GM18519 (cell line): ENCODE results near the gene FAM149B1.
"Not testable (repeated sequence)": the region's sequence is repeated elsewhere in the genome, so short reads cannot be mapped to it uniquely, and the experiment has no call there.

Source experiments
- ATAC-seq: cut with Tn5 transposase; IDR thresholded peaks from one replicate; pipeline ENCODE4 v1.9.1; 2021; ENCODE audit warnings: mild to moderate bottlenecking, moderate library complexity; ENCODE audit not compliant: unreplicated experiment, low FRiP score

Gene FAM149B1

DNA sequence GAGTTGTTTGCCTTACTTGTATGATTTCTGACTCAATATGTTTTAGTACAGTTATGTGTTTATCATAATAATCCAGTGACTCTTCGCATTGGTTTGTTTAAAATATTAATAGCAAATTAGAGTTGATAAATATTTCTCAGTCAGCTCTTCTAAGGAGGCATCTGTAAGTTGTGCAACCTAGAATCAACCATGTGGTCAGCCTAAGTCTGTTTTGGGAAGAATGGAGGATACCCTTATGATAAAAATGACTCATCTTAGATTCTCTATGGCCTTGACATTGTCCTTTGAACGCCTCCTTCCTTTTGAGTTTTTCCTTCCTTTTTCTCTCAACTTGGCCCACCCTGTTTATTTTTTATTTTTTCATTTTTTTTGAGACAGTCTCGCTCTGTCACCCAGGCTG is 60.3 kb downstream of the FAM149B1 start:
- ATAC-seq: no peak

DNA sequence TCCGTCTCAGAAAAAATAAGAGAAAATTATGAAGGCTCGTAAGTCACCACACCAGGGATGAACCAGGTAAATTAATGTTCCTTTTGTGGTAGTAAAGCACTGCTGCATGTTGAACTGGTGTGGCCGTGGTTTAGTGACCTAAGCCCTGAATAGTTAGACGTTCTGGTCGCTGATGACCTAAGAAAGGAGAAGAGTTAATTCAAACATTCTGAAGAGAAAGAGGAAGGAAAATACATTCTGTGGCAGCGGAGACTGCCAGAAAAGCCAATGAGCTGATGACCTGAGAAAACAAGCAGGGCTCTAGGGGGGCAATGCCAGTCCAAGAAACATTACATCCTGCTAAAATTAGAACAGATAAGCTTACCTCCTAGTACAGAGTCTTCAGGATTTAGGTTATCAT is 61.6 kb downstream of the FAM149B1 start:
- ATAC-seq: no peak

DNA sequence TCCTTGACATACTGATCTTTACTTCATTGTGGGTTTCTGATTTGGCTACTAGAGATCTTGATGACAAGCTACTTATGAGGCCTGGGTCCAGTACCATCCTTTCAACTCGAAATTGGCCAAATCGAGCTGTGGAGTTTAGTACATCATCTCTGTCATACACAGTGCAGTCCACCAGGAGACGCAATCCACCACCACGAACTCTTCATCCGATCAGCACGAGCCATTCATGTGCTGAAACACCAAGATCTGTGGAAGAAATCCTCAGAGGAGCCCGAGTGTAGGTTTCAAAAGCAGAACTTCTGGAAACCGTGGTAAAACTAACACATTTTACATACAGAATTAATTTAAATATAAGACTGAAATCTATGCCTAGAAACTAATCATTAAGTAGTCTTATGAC is 65.0 kb downstream of the FAM149B1 start:
- no peak for ATAC-seq

DNA sequence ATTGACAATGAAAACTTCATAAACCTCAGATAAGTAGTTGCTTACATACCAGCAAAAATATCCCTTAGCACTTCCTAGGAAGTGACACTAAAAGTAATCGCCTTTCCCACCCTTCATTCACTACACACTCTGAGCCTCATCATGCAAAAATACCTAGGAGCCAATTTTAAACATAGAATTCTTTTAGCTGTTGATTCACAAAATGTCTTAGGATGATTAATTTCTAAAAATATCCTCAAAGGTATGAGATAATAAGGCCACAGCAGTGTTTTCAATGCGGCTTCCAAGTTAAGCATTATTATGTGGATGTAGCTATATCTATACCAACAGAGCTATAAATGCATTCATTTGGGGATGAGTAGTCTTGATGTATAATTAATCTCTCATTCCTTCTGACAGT is 66.0 kb downstream of the FAM149B1 start:
- no peak for ATAC-seq

DNA sequence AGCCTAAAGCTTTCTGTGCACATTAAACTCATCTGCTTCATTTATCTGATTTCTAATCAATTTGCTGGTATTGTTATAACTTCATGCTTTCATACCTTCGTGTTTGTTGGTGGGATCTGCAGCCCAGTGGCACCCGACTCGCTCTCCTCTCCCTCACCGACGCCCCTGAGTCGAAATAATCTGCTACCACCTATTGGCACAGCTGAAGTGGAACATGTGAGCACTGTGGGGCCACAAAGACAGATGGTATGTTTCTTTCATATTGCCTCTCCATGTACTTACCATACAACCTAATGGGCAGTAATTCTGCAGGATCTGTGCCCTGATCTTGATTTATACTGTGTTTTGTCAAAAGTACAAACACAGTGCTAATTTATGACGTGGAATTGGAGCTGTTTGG is 66.8 kb downstream of the FAM149B1 start:
- ATAC-seq: no peak

DNA sequence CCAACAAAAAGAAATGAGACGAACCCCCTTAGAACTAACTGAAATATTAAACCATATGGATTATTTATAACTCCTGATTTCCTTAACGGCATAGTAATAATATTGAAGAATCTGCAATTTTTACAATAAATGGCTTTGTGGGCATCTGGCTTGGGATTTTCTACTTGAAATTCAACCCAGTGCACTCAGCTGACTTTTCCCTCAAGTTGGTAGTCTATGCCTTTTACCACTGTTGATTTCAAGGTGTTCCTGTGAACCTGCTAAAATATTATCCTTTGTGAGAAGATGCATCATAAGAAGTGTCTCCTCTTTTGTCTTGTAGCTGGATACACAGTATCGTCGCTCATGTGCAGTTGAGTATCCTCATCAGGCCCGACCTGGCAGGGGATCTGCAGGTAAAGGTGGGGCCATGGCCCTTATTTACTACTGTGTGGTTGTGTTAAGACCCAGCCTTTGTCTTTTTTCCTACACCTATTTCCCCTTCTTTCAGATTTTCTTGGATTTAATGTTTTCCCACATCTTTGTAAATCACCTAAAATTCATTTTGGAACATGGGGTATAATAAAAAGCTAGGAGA is 71.2 kb downstream of the FAM149B1 start:
- ATAC-seq: no peak

DNA sequence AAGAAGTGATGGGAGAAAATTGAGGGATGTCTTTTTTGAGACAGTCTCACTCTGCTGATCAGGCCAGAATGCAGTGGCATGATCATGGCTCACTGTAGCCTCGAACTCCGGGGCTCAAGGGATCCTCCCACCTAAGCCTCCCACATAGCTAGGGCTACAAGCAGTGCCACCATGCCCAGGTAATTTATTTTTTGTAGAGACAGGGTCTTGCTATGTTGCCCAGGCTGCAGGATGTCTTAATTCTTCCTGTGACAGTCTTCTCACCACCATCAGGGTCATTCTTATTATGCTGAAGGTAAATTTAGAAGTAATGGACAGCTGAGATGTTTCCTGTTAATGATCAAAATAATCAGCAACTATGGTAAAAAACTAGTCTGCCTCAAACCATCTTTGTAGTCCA is 72.0 kb downstream of the FAM149B1 start:
- ATAC-seq: no peak

DNA sequence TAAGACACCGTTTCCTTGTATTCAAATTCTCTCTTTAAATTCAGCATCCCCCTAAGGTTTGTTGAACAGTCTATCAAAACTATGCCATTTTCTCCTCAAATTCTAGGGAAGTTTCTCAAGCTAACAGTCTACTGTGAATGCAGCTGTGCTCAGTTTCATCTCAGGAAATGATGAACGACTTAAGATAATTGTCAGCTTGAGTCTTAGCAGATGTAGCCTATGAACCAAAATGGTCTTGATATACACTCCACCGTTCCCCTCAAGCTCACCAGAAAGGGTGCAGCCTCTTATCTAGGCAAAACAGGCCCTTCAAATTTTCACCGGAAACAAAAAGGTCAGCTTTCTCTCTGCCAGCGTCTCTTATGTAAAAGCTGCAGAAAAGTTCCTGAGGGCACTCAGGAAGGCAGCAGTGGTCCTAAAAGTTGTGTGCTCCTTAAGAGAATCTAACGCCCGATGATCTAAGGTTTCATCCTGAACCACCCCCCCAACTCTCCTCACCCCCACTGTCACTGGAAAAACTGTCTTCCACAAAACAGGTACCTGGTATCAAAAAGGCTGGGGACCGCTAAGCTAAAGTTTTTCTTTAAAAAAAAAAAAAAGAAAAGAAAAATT is 77.1 kb downstream of the FAM149B1 start:
- no peak for ATAC-seq

DNA sequence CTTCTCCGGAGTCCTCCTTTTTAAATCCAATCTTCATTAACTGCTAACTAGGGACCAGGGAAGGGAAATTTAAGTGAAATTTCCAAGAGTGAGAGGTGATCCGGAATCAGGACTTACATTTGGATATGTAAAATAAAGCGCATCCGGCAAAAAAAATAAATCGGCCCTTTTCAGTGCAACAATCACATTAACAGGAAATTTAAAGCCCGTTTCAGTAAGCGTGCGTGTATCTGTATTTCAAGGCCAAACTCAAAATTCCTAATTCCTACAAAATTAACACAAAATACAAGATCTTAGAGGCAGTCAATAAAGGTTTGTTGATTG is 78.4 kb downstream of the FAM149B1 start:
- no peak for ATAC-seq

DNA sequence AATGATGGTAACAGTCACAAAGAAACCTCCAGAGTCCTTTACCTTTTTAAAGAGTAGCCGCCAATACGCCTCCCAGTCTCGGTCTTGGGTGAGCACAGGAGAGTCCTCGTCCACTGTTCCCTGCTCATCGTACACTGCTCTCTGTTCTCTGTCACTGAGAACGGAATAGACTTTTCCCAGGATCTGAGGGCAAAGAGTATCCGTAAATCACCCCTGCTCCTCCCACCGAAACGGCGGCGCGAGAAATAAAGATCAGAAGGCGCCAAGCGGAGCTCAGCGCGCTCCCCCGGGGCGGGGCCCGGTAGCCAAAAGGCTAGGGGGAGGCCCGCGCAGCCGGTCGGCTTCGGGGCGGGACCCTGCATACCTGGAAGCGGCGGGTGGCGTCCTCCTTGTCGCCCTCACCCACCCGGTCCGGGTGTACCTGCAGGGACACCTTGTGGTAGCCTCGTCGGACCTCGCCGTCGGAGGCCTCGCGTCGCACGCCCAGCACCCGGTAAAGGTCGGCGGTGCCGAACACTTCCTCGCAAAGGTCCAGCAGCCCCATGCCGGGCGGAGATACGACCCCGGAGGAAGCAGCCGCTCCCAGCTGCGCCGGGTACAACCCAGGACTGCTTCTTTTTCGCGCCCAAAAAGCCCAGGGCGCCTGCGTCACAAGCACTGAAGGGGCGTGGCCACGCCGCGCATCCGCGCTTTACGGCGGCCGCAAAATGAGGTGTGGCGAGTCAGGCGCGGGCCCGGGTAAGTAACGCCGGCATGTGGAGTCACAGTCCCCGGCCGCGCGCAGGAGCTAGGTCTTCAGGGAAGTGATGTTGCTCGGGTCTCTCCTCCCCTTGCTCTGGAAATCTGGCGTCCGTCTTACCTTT is 79.0 kb downstream of the FAM149B1 start, which contains the start of gene DNAJC9:
TSS of gene DNAJC9 (minus strand) at position 610 of the 863 bp plus-strand sequence. CDS start at position 544, 66 bp downstream.
- peak; percentile 59 for ATAC-seq

DNA sequence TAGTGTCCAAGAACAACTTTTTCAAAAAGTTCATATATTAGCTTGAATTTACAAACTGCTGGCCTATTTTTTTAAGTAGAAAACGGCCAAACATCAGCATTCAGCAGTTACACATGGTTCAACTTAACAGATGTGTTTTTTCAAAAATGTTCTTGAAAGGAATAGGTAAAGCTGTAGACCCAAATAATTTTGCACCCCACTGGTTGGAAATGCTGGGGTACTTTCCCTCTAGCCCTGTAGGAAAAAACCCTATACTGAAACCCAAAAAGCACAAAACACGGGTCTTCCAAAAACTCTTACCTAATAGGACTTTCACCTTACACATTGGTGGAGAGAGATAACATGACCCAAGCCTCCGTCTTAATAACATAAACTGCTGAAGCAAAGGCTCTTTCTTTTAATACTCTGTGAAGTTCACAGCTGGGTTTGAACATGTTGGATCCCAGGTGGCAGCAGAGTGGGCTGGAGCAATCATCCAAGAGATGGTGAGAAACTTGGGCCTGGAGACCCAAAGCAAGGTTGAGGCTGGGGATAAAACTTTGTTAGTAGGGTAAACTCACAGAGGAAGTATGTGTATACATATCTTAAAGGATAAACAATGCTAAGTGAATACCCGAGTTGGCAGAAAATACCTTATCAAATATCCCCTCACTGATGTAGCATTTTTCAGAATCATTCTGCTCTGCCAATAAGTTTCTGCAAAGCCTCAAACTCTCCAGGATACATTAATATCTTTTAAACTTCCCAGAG is 79.8 kb downstream of the FAM149B1 start:
- ATAC-seq: no peak

DNA sequence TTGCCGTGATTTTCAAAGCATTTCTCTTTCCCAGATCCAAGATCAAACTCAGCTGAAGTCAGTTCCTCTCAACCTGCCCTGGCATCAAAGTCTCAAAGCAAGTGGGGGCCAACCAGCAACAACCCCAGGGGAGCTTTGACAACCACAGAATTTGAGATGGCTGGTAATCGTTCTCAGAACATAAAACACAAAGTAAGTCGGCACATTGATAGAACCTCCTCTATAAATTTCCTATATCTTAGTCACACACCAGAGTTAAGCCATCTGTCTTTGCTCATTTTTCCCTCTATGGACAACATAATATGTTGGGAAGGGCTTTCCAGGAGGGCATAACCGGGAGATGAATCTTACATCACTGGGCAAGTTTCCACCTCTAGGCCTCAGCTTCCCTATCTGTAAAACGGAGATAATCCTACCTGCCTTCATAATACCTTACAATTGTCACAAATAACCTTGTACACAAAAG is 80.4 kb downstream of the FAM149B1 start:
- ATAC-seq: no peak

DNA sequence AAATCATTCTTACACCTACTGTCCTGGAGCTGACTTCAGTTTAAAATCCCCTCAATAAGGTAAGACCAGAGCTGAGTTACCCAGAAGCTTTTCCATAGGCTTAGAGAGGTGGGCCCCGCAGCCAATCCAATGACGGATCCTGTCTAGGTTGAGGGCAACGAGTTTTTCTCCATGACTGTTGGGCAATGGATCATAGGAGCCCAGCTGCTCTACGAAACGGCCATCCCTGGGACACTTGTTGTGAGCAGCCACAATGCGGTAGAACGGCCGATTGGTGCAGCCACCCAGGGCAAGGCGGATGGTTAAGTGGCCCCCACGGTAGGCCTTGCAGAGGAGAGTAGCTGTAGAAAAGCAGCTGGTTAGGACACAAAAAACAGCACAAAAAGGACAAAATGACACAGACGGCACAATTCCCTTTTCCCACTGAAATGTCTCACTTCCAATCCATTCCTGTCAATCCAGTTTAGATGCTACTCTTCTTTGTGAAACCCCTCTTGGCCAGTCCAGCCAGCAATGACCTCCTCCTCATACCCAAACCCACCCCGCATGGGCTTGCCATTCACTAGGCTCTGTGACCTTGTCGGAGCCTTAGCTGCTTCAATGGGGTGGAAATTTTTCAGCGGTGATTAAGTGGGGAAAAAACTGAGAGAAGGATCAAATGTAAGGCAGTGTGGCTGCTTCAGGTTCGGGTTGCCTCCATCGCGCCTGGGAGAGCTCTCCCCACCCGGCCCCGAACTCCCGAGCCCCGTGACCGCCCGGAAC is 83.9 kb downstream of the FAM149B1 start:
- no peak for ATAC-seq

DNA sequence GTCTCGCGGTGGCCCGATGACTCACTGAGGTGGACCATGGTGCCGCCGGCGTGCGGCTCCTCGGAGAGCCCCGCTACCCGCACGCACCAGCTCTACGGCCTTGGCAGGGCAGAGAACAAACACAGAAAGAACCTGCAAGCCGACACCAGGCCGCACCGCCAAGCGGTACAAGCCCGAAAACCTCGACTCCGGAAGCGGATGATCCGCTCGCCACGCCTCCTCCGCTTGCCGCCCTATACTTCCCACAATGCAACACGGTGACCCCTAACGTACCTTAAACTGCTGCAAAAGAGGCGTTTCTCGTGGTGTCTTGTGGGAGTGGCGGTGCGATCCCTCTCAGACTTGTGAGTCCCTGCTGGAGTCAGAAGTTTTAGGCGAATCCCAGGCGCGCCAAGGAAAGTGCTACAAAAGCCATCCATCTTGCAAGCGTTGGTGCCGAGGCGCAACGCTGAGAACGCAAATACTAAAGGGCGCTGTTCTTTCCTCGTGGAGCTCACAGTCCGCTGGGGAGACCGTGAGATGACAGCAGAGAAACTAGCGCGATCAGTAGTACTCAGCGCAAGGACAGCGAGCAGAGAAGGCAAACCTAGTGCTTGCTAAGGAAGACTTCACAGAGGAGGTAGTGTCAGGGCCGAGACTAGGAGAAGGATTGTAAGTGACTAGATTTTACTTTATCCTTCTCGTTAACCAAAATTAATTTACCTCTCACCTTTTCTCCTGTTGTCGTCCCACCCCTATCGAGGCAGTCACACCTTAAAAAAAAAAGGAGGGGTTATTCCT is 84.7 kb downstream of the FAM149B1 start, which contains the start of gene MRPS16:
TSS of gene MRPS16 (minus strand) at position 200 of the 780 bp plus-strand sequence. CDS start at position 38, 162 bp downstream.
- peak; percentile 61 for ATAC-seq

DNA sequence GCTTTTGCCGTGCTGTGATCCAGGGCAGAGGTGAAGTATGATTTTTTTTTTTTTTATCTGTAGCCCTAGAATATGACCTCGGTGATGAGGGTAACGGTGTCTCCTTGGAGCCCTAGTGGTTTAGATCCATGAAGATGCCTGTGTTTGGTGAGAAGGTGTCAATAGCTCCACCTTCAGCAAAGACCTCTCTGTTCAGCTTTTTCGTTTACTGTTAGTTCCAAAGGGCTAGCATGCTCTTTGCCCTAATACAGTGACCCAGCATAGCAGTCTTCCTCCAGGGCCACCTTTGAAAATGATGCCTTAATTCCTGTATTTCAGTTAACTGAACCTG is 85.3 kb downstream of the FAM149B1 start:
- no peak for ATAC-seq

DNA sequence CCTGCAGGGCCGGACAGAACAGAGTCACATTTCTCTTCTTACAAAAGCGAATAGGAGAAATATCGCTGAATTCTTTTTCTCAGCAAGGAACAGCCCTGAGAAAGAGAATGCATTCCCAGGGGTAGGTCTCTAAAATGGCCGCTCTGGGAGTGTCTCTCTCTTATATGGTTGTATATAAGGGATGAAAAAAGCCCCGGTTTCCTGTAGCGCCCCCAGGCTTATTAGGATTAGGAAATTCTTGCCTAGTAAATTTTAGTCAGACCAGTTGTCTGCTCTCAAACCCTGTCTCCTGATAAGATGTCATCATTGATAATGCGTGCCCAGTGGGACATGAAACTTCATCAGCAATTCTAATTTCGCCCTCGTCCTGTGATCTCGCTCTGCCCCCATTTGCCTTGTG is 90.7 kb downstream of the FAM149B1 start:
- not testable (repeated sequence) for ATAC-seq

DNA sequence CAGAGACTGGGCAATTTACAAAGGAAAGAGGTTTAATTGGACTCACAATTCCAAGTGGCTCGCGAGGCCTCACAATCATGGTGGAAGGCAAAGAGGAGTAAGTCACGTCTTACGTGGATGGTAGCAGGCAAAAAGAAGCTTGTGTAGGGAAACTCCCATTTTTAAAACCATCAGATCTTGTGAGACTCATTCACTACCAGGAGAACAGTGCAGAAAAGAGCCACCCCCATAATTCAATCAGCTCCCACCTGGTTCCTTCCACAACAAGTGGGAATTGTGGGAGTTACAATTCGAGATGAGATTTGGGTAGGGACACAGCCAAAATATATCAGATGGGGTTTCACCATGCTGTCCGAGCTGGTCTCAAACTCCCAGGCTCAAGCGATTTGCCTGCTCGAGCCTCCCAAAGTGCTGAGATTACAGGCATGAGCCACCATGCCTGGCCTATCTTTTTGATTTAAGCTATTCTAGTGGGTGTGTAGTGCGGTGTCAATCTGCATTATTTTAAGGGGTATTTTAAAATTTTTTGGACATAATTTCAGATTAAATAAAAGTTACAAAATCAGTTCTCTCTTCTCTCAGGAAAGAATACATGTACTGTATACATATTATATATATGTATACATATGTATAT is 93.6 kb downstream of the FAM149B1 start:
- no peak for ATAC-seq

DNA sequence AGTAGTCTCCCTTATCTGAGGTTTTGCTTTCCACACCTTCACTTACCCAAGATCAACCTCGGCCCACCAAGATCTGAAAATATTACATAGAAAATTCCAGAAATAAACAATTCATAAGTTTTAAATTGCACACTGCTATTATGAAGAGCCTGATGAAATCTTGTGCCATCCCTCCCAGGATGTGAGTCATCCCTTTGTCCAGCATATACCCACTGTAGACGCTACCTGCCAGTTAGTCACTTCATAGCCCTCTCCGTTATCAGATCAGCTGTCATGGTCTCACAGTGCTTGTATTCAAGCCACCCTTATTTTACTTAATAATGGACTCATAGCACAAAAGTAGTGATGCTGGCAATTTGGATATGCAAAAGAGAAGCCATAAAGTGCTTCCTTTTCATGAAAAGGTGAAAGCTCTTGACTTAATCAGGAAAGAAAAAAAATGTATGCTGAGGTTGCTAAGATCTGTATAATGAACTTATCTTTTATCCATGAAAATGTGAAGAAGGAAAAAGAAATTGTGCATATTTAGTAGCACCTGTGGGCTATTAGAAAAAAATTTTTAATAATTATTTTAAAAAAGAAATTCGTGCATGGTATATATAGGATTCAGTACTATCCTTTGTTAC is 94.3 kb downstream of the FAM149B1 start:
- no peak for ATAC-seq
